ENCODE measurements around the gene MYH11.

GRCh38 chr16:15736529-15736928 is 120.3 kb downstream of the MYH11 start:
- TF ChIP-seq POLR2A (IDR thresholded peaks at IDR 0.05; ENCODE audit: low read length) (no peak), GATA1 (IDR thresholded peaks at IDR 0.05; ENCODE audit: low read depth, low read length) (no peak)
